NB4 (cell line): ENCODE data around the gene SNTG2.

Source experiments
- DNase-seq: peaks from one replicate; pipeline ENCODE4 v3.0.0; 2010; ENCODE audit warnings: low read depth
- H3K4me3 ChIP-seq: one replicate; pipeline ENCODE4 v1.5.1; 2011; ENCODE audit warnings: mild to moderate bottlenecking, low read depth, low read length, moderate library complexity
- MYC ChIP-seq: IDR thresholded peaks from 2 replicates; pipeline ENCODE4 v1.6.1; 2011; ENCODE audit warnings: low read depth, low read length
- POLR2A ChIP-seq: IDR thresholded peaks from 2 replicates; pipeline ENCODE4 v1.6.1; 2011; ENCODE audit warnings: mild to moderate bottlenecking; ENCODE audit not compliant: insufficient read length; ENCODE audit errors: extremely low read depth
- TF ChIP-seq, protein P1 (sequence below): IDR thresholded peaks from 2 replicates; pipeline ENCODE4 v1.6.1; 2011; ENCODE audit warnings: low read depth, low read length
- TF ChIP-seq, protein P2 (sequence below): IDR thresholded peaks from one replicate; pipeline ENCODE4 v1.5.1; 2012; ENCODE audit warnings: low read depth, low read length

Gene SNTG2

DNA sequence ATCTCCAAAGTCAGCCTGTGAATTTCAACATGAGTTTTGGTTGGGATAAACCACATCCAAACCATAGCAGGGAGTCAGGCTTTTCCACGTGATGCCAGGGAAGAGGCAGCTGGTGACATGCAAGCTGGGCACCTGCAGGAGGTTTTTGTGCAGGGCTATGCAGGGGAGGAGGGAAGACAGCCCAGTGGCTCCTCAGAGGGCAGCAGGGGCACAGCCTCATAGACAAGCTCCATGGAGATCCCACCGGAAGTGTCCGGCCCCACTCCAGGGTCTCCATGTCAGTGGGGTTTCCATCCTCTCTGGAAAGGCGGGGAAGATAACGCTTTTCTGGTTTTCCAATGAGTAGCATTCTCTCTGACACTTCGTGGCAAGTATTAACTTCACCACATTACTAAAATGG lies 327.0 kb downstream of the SNTG2 start:
- DNase-seq: no peak
- H3K4me3 ChIP-seq: no peak overlapping the region
- no peak for TF ChIP-seq POLR2A
- TF ChIP-seq, protein P1, sequence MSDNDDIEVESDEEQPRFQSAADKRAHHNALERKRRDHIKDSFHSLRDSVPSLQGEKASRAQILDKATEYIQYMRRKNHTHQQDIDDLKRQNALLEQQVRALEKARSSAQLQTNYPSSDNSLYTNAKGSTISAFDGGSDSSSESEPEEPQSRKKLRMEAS: no peak
- TF ChIP-seq, protein P2, sequence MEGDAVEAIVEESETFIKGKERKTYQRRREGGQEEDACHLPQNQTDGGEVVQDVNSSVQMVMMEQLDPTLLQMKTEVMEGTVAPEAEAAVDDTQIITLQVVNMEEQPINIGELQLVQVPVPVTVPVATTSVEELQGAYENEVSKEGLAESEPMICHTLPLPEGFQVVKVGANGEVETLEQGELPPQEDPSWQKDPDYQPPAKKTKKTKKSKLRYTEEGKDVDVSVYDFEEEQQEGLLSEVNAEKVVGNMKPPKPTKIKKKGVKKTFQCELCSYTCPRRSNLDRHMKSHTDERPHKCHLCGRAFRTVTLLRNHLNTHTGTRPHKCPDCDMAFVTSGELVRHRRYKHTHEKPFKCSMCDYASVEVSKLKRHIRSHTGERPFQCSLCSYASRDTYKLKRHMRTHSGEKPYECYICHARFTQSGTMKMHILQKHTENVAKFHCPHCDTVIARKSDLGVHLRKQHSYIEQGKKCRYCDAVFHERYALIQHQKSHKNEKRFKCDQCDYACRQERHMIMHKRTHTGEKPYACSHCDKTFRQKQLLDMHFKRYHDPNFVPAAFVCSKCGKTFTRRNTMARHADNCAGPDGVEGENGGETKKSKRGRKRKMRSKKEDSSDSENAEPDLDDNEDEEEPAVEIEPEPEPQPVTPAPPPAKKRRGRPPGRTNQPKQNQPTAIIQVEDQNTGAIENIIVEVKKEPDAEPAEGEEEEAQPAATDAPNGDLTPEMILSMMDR: no peak
- no peak for TF ChIP-seq MYC

DNA sequence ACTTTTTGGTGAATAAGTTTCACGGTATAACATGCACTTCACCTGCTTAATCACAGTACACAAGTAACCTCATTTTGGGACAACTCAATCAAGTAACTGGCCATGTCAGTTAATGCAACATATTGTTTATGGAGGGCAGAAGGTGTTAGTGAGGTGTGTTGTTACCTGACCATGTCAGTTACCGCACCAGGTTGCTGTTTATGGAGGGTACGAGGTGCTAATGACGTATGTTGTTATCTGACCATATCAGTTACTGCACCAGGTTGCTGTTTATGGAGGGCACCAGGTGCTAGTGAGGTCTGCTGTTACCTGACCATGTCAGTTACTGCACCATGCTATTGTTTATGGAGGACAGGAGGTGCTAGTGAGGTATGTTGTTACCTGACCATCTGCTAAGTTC lies 327.5 kb downstream of the SNTG2 start:
- H3K4me3 ChIP-seq: no peak overlapping the region
- TF ChIP-seq, protein P2: no peak
- no peak for TF ChIP-seq POLR2A
- TF ChIP-seq, protein P1: no peak
- TF ChIP-seq MYC: no peak
- DNase-seq: no peak

DNA sequence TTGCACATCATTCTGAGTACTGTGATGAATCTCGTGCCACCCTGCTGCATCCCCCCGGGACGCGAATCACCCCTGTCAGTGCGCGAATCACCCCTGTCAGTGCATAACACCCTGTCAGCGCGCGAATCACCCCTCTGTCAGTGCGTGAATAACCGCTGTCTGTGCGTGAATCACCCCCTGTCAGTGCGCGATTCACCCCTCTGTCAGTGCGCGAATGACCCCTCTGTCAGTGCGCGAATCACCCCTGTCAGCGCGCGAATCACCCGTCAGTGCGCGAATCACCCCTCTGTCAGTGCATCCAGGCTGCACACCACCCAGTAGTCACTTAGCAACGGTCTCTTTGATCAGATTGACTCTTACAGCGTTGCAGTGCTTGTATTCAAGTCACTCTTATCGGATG lies 328.2 kb downstream of the SNTG2 start:
- DNase-seq: no peak
- TF ChIP-seq MYC: no peak
- TF ChIP-seq, protein P1: no peak
- TF ChIP-seq POLR2A: no peak
- TF ChIP-seq, protein P2: no peak
- no peak overlapping the region for H3K4me3 ChIP-seq

DNA sequence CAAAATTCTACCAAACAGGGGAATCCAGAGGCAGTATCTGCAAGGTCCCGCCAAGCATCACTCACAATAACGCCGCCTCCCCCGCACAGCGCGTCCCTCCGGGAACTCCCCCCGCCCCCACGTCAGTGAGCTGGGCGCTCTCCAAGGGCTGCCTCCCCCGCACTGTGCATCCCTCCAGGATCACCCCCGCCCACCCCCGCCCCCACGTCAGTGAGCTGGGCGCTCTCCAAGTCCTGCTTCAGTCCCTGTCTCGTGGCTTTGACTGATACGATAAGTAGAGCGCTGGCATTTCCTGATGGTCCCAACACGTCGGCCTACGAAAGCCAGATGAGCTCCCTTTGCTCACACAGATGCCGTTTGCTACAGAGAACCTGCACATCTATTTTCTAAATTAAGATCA lies 331.9 kb downstream of the SNTG2 start:
- no peak overlapping the region for H3K4me3 ChIP-seq
- TF ChIP-seq, protein P1: no peak
- no peak for TF ChIP-seq POLR2A
- TF ChIP-seq, protein P2: no peak
- peak; percentile 14 for DNase-seq

DNA sequence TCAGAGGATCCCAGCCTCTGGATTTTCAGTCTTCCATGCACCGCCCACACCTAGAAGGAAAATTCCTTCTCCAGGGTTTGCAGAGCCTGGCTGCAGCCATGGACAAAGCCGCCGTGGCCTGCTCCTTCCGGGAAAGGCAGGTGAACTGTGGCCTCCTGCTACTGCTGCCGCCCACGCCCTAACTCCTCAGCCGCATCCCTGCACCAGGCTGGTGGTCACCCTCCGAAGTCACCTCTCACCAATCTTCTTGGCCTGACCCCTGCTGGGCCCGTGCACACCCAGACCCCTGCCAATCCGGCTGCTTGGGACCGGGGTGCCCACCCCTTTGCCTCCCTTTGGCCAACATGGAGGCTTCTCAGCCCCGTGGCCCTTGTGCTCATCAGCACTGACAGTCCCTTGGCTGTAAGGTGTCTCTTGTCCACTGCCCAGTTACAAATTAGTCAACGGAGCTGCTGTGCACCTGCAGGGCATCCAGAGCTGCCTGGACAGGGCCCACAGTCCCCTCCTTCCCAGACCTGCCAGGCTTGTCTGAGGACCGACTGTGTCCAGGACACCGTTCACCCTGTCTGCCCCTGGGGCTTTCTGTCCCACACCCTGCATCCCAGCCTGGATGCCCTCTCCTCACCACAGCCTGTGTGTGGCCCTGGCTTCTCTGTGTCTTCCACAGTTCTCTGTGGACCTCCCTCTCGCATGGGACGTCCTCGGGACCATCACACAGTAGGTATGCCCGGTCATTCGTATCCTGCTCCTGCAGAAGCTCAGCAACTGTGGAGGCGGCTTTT lies 332.6 kb downstream of the SNTG2 start:
- no peak overlapping the region for H3K4me3 ChIP-seq
- TF ChIP-seq, protein P2: no peak
- TF ChIP-seq MYC (no peak), POLR2A (no peak)
- TF ChIP-seq, protein P1: no peak
- no peak for DNase-seq

DNA sequence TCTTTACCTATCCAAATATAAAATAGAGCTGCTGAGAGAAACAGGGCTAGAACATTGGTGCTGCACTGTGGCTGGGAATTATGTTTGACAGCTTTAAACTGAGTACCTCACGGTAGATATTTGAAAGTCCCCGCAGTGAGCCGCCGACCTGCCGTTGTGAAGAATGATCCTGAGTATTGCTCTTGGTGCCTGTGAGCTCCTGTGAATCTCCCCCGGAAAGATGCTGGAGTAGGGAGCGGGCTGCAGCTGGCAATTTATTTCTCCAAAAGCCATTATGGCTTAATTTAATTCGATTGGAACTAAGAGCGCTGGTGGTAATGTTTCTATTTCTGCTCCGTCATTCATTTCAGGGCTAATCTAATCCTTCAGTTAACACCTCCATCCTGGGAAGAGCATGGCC lies 333.2 kb downstream of the SNTG2 start:
- TF ChIP-seq, protein P2: no peak
- TF ChIP-seq MYC (no peak), POLR2A (no peak)
- TF ChIP-seq, protein P1: no peak
- no peak overlapping the region for H3K4me3 ChIP-seq
- DNase-seq: no peak
